HG02763 (cell line): ENCODE measurements around the gene ALOX5.
A peak's percentile ranks its signal among the peaks of the same experiment; 100 is the strongest.
"Not testable (repeated sequence)": the region's sequence is repeated elsewhere in the genome, so short reads cannot be mapped to it uniquely, and the experiment has no call there.

Experiments used
- ATAC-seq: cut with Tn5 transposase; IDR thresholded peaks from one replicate; pipeline ENCODE4 v1.9.1; 2021; ENCODE audit warnings: mild to moderate bottlenecking, moderate library complexity; ENCODE audit not compliant: unreplicated experiment

The ALOX5 gene

GRCh38 chr10:45404087-45404769 lies 30.2 kb downstream of the ALOX5 start:
- no peak for ATAC-seq

DNA sequence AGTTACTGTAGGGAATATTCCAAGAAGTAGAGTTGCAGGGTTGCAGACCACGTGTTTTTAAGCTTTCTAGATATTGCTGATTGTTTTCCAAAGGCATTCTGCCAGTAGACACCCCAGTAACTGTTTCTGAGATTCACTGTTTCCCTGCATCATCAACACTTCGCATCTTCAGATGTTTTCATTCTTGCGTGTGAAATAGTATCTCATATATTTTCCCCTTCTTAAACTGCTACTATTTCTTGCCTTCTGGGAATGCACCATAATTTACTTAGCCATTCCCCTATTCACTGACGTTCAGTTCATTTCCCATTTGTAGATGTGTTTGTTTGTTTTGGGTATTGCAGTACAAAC lies 30.7 kb downstream of the ALOX5 start:
- no peak for ATAC-seq

GRCh38 chr10:45407542-45407941 lies 33.5 kb downstream of the ALOX5 start:
- ATAC-seq: no peak

GRCh38 chr10:45408421-45409319 lies 34.7 kb downstream of the ALOX5 start:
- no peak for ATAC-seq

DNA sequence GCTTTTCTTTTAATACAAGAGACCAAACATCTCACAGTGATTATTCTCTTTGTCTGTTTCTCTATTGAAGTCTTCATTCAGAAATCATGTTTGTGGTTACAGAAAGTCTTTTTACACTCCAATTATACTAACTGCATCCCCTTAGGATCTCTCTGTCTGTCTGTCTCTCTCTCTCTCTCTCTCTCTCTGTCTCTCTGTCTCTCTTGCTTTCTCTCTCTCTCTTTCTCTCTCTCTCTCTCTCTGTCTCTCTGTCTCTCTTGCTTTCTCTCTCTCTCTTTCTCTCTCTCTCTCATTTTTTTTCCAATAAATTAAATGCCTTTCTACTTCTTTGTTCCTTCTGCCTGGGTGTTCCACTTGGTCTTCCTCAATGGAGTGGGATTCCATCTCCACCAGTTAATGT lies 35.3 kb downstream of the ALOX5 start:
- ATAC-seq: not testable (repeated sequence)

DNA sequence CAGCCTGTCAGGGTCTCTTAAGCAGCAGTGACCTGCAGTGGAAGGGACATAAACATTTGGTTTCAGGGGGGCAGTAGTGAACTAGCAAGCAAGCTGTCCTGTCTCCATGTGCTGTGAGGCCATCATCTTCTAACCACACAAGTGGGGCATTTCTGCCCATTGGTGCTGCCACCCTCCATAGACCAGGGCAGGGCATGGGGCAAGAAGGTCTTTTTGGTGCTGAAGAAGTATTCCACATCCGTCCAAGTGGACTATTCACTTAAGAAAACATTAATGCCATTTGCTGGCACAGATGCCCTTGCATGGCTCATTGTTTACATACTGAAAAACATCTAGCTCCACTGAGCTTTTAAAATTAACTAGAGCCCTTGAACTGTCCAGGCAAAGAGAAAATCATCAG lies 35.8 kb downstream of the ALOX5 start:
- no peak for ATAC-seq

DNA sequence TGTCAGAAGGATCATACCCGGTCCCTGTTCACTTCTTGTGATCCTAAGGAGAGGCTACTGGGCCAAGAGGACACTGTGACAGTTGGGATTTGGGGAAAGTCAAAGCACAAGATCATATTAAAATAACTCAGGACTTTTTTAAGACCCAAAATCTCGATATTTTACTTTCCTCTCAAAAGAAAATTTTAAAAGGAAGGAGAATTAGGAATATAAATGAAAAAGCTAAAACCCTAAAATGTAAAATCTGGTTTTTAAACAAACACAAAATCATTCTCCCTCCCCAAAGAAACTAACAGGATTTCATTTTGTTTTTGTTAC lies 36.4 kb downstream of the ALOX5 start:
- ATAC-seq: no peak

- ATAC-seq: no peak
These were observed 37.0 kb downstream of the ALOX5 start for GRCh38 chr10:45410807-45411606.

- ATAC-seq: no peak
These were observed 37.6 kb downstream of the ALOX5 start for GRCh38 chr10:45411607-45411940.

- not testable (repeated sequence) for ATAC-seq
These were observed 41.0 kb downstream of the ALOX5 start for GRCh38 chr10:45415062-45415461.

DNA sequence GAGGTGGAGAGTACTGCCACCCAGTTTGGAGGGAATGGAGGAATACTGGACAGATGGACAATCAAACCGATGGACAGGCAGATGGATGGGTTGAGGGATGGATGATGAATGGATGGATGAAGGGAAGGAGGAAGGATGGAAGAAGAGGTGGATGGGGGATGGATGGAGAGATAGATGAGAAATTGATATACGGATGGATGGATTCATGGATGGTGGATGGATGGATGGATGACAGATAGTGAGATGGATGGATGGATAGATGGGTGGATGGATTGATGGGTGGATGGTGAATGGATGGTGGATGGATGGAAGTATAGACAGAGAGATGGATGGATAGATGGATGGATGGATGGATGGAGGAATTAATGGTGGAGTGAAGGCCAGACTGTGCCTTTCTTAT lies 42.6 kb downstream of the ALOX5 start:
- no peak for ATAC-seq

GRCh38 chr10:45417746-45418145 lies 43.7 kb downstream of the ALOX5 start:
- no peak for ATAC-seq

GRCh38 chr10:45418417-45418848 lies 44.4 kb downstream of the ALOX5 start:
- ATAC-seq: no peak

DNA sequence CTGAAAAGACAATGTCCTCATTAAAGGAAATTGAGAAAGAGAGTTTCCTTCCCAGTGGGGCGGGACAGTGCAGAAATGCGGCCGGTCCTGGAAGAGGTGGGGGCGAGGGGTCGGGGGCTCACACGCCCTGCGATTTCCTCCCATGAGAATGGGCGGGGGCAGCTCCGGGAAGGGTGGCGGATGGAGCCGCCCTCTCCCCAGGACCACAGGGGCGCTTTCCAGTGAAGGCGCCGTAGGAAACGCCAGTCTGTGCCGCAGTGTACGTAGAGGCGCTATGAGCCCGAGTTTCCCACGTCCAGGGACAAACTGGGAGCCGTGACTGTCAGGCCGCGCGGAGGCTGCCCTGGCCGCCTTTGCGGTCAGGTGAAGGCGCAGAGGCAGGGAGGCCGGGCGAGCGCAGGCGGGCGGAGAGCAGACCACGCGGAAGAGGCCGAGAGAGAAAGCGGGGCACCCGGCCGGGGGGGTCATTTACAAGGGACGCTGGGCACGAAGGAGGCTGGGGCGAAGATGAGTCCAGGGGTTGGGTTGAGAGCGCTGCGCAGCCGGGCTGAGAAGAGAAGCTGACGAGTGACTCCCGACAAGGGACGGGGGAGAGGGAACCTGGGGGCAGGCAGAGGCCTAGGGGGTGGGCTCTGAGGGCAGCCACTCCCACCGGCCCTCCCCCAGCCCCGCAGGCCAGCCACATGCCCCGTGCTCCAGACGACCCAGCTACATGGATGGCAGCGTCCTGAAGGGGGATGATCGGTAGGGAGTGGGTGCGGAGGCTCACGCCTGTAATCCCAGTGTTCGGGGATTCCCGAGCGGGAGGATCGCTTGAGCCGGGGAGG lies 45.0 kb downstream of the ALOX5 start:
- peak; percentile 57 for ATAC-seq

DNA sequence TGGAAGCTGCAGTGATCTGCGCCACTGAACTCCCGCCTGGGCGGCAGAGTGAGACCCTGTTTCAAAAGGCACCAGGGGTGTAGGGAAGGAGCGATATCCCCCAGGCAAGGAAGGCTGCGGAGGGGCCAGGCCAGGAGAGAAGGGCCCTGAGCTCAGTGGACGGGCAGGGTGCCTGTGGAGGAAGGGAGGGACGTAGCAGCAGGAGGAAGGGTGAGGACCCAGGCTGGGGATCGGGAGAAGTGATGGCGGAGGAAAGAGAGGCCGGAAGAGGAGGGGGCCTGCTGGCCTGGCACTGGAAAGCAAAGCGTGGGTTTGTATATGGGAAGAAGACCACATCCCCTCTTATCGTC lies 45.6 kb downstream of the ALOX5 start:
- peak; percentile 0 for ATAC-seq

GRCh38 chr10:45420453-45421192 lies 46.6 kb downstream of the ALOX5 start:
- ATAC-seq: peak; percentile 55

DNA sequence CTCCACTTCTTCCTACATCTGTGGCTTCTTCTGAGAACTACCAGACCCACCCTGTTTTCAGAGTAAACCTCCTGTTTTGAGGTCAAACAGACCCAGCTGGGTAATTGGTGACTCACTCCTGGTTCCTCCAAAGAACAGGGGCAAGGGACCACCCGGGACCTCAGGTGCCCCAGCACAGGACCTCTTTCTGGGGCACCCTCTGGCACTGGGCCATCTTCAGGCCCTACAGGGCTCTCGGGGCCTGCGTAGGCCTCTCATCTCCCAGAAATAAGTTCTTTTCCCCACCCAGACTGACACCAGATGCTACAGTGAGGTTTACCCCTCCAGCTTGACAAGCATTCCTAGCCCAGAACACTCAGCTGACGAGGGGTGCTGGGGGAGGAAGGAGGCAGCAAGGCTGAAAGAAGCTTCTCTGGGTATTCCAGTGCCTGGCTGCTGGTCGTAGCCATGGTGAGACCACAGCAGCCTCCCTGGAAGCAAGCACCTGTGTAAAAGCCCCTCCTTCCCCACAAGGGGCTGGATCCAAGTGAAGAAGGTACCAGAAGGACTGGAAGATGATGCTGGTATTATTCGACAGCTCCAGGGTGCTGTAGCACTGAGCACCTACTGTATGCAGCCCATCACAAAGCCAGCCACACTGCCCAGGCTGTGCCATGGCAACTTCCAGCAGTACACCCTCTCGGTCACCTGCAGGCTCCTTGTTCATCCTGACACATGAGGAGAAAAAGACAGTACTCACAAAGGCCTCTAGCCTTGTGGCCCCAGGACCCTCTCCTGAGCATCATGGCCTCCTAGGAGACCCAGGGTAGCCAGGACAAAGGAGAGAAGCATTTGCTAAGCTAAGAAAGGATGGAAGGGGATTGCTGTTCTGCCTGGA lies 47.4 kb downstream of the ALOX5 start:
- peak; percentile 24 for ATAC-seq

- no peak for ATAC-seq
These were observed 48.3 kb downstream of the ALOX5 start for GRCh38 chr10:45422207-45422865.
